ENCODE results near the gene ANKS1A.

DNA sequence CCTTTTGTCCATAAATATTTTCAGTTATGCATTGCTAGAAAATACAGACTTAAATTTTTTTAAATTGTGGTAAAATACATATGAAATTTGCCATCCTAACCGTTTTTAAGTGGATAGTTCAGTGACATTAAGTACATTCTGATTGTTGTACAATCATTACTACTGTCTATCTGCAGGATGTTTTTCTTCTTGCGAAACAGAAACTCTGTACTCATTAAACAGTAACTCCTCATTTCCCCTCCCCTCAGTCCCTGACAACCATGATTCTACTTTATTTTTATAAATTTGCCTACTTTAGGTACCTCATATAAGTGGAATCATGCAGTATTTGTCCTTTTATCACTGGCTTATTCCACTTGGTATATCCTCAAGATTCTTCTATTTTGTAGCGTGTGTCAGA is 22.5 kb upstream of the ANKS1A start:
- TF ChIP-seq, protein P1, sequence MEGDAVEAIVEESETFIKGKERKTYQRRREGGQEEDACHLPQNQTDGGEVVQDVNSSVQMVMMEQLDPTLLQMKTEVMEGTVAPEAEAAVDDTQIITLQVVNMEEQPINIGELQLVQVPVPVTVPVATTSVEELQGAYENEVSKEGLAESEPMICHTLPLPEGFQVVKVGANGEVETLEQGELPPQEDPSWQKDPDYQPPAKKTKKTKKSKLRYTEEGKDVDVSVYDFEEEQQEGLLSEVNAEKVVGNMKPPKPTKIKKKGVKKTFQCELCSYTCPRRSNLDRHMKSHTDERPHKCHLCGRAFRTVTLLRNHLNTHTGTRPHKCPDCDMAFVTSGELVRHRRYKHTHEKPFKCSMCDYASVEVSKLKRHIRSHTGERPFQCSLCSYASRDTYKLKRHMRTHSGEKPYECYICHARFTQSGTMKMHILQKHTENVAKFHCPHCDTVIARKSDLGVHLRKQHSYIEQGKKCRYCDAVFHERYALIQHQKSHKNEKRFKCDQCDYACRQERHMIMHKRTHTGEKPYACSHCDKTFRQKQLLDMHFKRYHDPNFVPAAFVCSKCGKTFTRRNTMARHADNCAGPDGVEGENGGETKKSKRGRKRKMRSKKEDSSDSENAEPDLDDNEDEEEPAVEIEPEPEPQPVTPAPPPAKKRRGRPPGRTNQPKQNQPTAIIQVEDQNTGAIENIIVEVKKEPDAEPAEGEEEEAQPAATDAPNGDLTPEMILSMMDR (IDR thresholded peaks at IDR 0.05): no peak
- TF ChIP-seq POLR2A (IDR thresholded peaks at IDR 0.05): no peak

Measured in ovary (tissue), 3 donors.